Ovary (tissue), 9 donors: ENCODE measurements around the gene UNC13C. TPM values are rescaled to one million over a fixed set of nuclear protein-coding genes. Genes with fewer than 3 reads are reported as not detected.

Experiments used
- DNase-seq, 5 donors: peaks; one replicate each; pipeline ENCODE4 v3.0.0-alpha.2; 2019 to 2020
- H3K27ac ChIP-seq, 2 donors: fragments of 200-600 bp; one replicate each; pipeline versions ENCODE4 v1.5.1 to v1.8.0; 2019 to 2022
- H3K27me3 ChIP-seq: fragments of 200-600 bp; one replicate; pipeline ENCODE4 v1.8.0; 2022
- H3K36me3 ChIP-seq: fragments of 200-600 bp; sonication (generic); one replicate; pipeline ENCODE4 v1.5.1; 2019
- H3K4me1 ChIP-seq: one replicate; pipeline ENCODE4 v1.8.1; 2013; ENCODE audit warnings: mild to moderate bottlenecking, moderate library complexity; ENCODE audit not compliant: insufficient read depth
- H3K4me3 ChIP-seq: fragments of 200-600 bp; sonication (generic); one replicate; pipeline ENCODE4 v1.5.1; 2017
- H3K9me3 ChIP-seq, 2 donors: fragments of 200-600 bp in 1 of 2; sonication (generic) in 1 of 2; one replicate each; pipeline versions ENCODE4 v1.5.1 to v1.8.1; 2013 to 2019; ENCODE audit warnings: mild to moderate bottlenecking in 1 of 2, moderate library complexity in 1 of 2
- CTCF ChIP-seq, 3 donors: fragments of 450-650 bp in 2 of 3; fragments of 200-600 bp in 1 of 3; IDR thresholded peaks; one replicate each; pipeline versions ENCODE4 v1.5.1 to v1.8.0; 2016 to 2022; ENCODE audit warnings: antibody characterized with exemption in 3 of 3, mild to moderate bottlenecking in 1 of 3
- EP300 ChIP-seq: sonication (generic); formaldehyde crosslinking; IDR thresholded peaks from one replicate; pipeline ENCODE4 v1.6.1; 2017; ENCODE audit warnings: antibody characterized with exemption
- POLR2A ChIP-seq: fragments of 450-650 bp; IDR thresholded peaks from one replicate; pipeline ENCODE4 v1.6.1; 2017; ENCODE audit warnings: antibody characterized with exemption, mild to moderate bottlenecking, moderate library complexity
- WGBS, 3 donors: extraction: QIAGEN DNeasy Blood & Tissue Kit in 1 of 3; methylation state at CpG; one replicate each; pipeline versions ENCODE4 v1.1.5 to v1.1.7; 2013 to 2017; 5-methylcytosine and 5-hydroxymethylcytosine counted together
- intact Hi-C, 4 donors: fragments of 100-400 bp; cut with DNase I; formaldehyde crosslinking; loops; one replicate each; pipeline versions ENCODE4 v1.11.0 to v1.15.1; 2022 to 2023
- polyA plus RNA-seq, 2 donors: library from polyadenylated mRNA; stranded (reverse); fragments of 200-250 nt in 1 of 2; fragments of 350-450 nt in 1 of 2; fragmentation: Illumina TruSeq in 1 of 2; extraction: RNeasy Lipid Tissue Mini Kit (QIAGEN cat#74804) in 1 of 2; gene quantifications; one replicate each; pipeline ENCODE4 v1.2.3, GENCODE V29; 2013 to 2014
- total RNA-seq, 7 donors: library from RNA; depleted of rRNA in 2 of 7; stranded (reverse); fragments of >200 nt in 2 of 7; fragmentation: NEBNext Ultra II Directional in 3 of 7; extraction: Animal tissue kit (Norgen Biotek cat#: 25700) in 3 of 7; gene quantifications; one replicate each; pipeline versions ENCODE4 v1.1.0 to v1.2.4, GENCODE V29; 2016 to 2023
- donor health status: DM: no; HTN: no; CAD: no; lungs with moderate emphysema.
- donor health status: DM: no; HTN: no; CAD: no.
- donor health status: Bipolar disorder and iron deficiency.
- donor health status: DM: yes; HTN: yes; CAD: no.
- donor health status: DM: no; HTN: no; CAD: no.
- donor health status: DM: yes; HTN: yes; CAD: no.

UNC13C gene
- total and polyA plus RNA-seq, 9 donors: 0.05 to 2.1 (median 1.3) TPM

GRCh38 chr15:54364961-54365360 lies 386.7 kb downstream of the UNC13C start:
- Histone ChIP-seq H3K36me3 (no peaks in the 10 kb centered on the region), H3K4me1 (no peaks in the 10 kb centered on the region), H3K9me3 (peaks cover 0 to 3% of the 10 kb centered on the region in 2 donors), H3K4me3 (no peak overlapping the region), H3K27ac (no peak overlapping the region), H3K27me3 (no peaks in the 10 kb centered on the region)
- 71 to 89% (median 80%) methylated on average over 3 of the region's 3 CpGs for WGBS, 3 donors
- no peak for DNase-seq
- intact Hi-C loops: no loop called here
- TF ChIP-seq CTCF (IDR thresholded peaks at IDR 0.05) (no peak), EP300 (no peak), POLR2A (no peak)

GRCh38 chr15:54373332-54373731 lies 395.1 kb downstream of the UNC13C start:
- intact Hi-C loops: loop anchor here in 1 of 4 donors (5.0 kb wide), 1 partner anchor 726 kb away; no protein-coding TSS in a partner anchor

GRCh38 chr15:54374184-54374952 lies 396.1 kb downstream of the UNC13C start:
- no peak overlapping the region for H3K27ac ChIP-seq
- H3K4me3 ChIP-seq: no peak overlapping the region
- peaks cover 3% of the 10 kb centered on the region for H3K27me3 ChIP-seq
- no peaks in the 10 kb centered on the region for H3K4me1 ChIP-seq
- TF ChIP-seq POLR2A (no peak), CTCF (IDR thresholded peaks at IDR 0.05) (no peak), EP300 (no peak)
- intact Hi-C loops: loop anchor here in 1 of 4 donors (5.0 kb wide), 1 partner anchor 727 kb away; no protein-coding TSS in a partner anchor
- WGBS, 3 donors: 73 to 89% (median 88%) methylated on average over 5 of the region's 5 CpGs
- H3K36me3 ChIP-seq: no peaks in the 10 kb centered on the region
- H3K9me3 ChIP-seq: no peaks in the 10 kb centered on the region
- DNase-seq: no peak

More at GRCh38 chr15:54373332-54373731, 395.1 kb downstream of the UNC13C start:
- no peak for DNase-seq
- peaks cover under 1% of the 10 kb centered on the region for H3K27me3 ChIP-seq
- H3K9me3 ChIP-seq: no peaks in the 10 kb centered on the region
- 85 to 100% (median 86%) methylated on average over 2 of the region's 2 CpGs for WGBS, 3 donors
- no peak for TF ChIP-seq POLR2A
- no peak for TF ChIP-seq EP300
- TF ChIP-seq CTCF (IDR thresholded peaks at IDR 0.05): no peak
- H3K36me3 ChIP-seq: no peaks in the 10 kb centered on the region
- no peak overlapping the region for H3K27ac ChIP-seq
- H3K4me1 ChIP-seq: no peaks in the 10 kb centered on the region
- no peak overlapping the region for H3K4me3 ChIP-seq

GRCh38 chr15:54387799-54388198 lies 409.6 kb downstream of the UNC13C start:
- intact Hi-C loops: no loop called here
- no peaks in the 10 kb centered on the region for H3K36me3 ChIP-seq
- DNase-seq: no peak
- H3K4me1 ChIP-seq: no peaks in the 10 kb centered on the region
- TF ChIP-seq CTCF (IDR thresholded peaks at IDR 0.05) (no peak), EP300 (no peak), POLR2A (no peak)
- WGBS, 3 donors: 82 to 93% (median 84%) methylated on average over 1 of the region's 1 CpG
- H3K4me3 ChIP-seq: no peak overlapping the region
- H3K9me3 ChIP-seq: no peaks in the 10 kb centered on the region
- H3K27ac ChIP-seq: no peak overlapping the region
- no peaks in the 10 kb centered on the region for H3K27me3 ChIP-seq
